Measurements from ENCODE around the gene ISCU.

- no peak for TF ChIP-seq CTCF (IDR thresholded peaks at IDR 0.05 in 8 of 11, conservative IDR thresholded peaks at IDR 0.05 in 3 of 11)
- no peak for TF ChIP-seq POLR2A (IDR thresholded peaks at IDR 0.05)
These were observed 4.1 kb downstream of the ISCU start for GRCh38 chr12:108566452-108566851.
